DND-41 (cell line): Measurements from ENCODE around the gene MACC1.

Experiments
- EZH2 ChIP-seq: IDR thresholded peaks from 3 replicates; pipeline ENCODE4 v1.6.1; 2012; ENCODE audit warnings: borderline replicate concordance, low read depth, mild to moderate bottlenecking, moderate library complexity, low read length, inconsistent platforms; ENCODE audit not compliant: severe bottlenecking
- TF ChIP-seq, protein P1 (sequence below): IDR thresholded peaks from 2 replicates; pipeline ENCODE4 v1.5.1; 2012; ENCODE audit warnings: borderline replicate concordance, low read length, moderate library complexity, mild to moderate bottlenecking; ENCODE audit not compliant: poor library complexity, severe bottlenecking; ENCODE audit errors: extremely low read depth

DNA sequence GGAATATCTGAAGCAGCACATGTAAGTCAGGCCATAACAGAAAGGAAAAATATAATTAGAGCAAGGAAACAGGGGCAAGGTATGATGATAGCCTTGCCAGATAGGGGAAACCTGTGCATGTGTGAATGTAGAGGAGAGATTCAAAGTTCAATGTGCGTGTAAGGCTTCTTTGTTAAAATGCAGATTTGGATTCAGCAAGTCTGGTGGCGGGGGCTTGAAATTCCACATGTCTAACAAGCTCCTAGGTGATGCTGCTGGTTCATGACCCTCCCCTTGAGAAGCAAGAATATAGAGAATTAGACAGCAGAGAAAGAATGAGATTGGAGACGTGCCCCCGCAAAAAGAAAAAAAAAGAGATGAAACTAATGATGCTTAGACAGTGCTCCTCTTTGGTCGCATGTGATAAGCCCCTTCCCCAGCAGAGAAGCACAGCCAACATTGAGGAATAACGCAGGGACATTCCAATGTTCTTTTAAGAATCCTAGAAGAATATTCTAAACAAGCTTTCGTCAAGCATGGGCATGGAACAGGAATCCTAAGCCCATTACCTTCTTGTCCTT lies 21.1 kb upstream of the MACC1 start:
- TF ChIP-seq EZH2 = no peak
- TF ChIP-seq, protein P1, sequence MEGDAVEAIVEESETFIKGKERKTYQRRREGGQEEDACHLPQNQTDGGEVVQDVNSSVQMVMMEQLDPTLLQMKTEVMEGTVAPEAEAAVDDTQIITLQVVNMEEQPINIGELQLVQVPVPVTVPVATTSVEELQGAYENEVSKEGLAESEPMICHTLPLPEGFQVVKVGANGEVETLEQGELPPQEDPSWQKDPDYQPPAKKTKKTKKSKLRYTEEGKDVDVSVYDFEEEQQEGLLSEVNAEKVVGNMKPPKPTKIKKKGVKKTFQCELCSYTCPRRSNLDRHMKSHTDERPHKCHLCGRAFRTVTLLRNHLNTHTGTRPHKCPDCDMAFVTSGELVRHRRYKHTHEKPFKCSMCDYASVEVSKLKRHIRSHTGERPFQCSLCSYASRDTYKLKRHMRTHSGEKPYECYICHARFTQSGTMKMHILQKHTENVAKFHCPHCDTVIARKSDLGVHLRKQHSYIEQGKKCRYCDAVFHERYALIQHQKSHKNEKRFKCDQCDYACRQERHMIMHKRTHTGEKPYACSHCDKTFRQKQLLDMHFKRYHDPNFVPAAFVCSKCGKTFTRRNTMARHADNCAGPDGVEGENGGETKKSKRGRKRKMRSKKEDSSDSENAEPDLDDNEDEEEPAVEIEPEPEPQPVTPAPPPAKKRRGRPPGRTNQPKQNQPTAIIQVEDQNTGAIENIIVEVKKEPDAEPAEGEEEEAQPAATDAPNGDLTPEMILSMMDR = no peak
